DMS 273 (cell line): Measurements from ENCODE around the gene ZFPM1.

Source experiments
- DNase-seq: peaks from one replicate; lab custom pipeline; 2025; ENCODE audit not compliant: unreplicated experiment; lab: John Stamatoyannopoulos, UW

The ZFPM1 gene

GRCh38 chr16:88495268-88495772 lies 42.2 kb downstream of the ZFPM1 start:
- DNase-seq: no peak

- no peak for DNase-seq
Measured at GRCh38 chr16:88497561-88498462, 44.7 kb downstream of the ZFPM1 start.

GRCh38 chr16:88498576-88499208 lies 45.6 kb downstream of the ZFPM1 start:
- DNase-seq: no peak

GRCh38 chr16:88499292-88499691 lies 46.2 kb downstream of the ZFPM1 start:
- DNase-seq: no peak

GRCh38 chr16:88499836-88500251 lies 46.8 kb downstream of the ZFPM1 start:
- DNase-seq: no peak

GRCh38 chr16:88500255-88500661 lies 47.2 kb downstream of the ZFPM1 start:
- no peak for DNase-seq

GRCh38 chr16:88502371-88502770 lies 49.3 kb downstream of the ZFPM1 start:
- no peak for DNase-seq

- no peak for DNase-seq
Measured at GRCh38 chr16:88502776-88503280, 49.7 kb downstream of the ZFPM1 start.

GRCh38 chr16:88503374-88503770 lies 50.3 kb downstream of the ZFPM1 start:
- no peak for DNase-seq

- no peak for DNase-seq
Measured at GRCh38 chr16:88503771-88504488, 50.9 kb downstream of the ZFPM1 start.

- no peak for DNase-seq
Measured at GRCh38 chr16:88504489-88505404, 51.7 kb downstream of the ZFPM1 start.

- DNase-seq: peak; percentile 81
Measured at GRCh38 chr16:88505405-88506082, 52.5 kb downstream of the ZFPM1 start.

- DNase-seq: no peak
Measured at GRCh38 chr16:88506723-88507122, 53.6 kb downstream of the ZFPM1 start.

GRCh38 chr16:88507231-88507743 lies 54.2 kb downstream of the ZFPM1 start:
- DNase-seq: no peak

- no peak for DNase-seq
Measured at GRCh38 chr16:88508376-88508867, 55.3 kb downstream of the ZFPM1 start.

- no peak for DNase-seq
Measured at GRCh38 chr16:88508868-88509748, 56.0 kb downstream of the ZFPM1 start.

- DNase-seq: no peak
Measured at GRCh38 chr16:88509749-88510069, 56.6 kb downstream of the ZFPM1 start.
